Measurements from ENCODE around the gene FRMD4A.

Gene FRMD4A

GRCh38 chr10:13629116-13629515 lies 701.6 kb downstream of the FRMD4A start:
- no peak for DNase-seq

GRCh38 chr10:13628661-13629060 lies 702.1 kb downstream of the FRMD4A start:
- DNase-seq: no peak

GRCh38 chr10:13627459-13628310 lies 703.0 kb downstream of the FRMD4A start:
- DNase-seq: no peak

GRCh38 chr10:13624630-13625029 lies 706.1 kb downstream of the FRMD4A start:
- DNase-seq: no peak

- DNase-seq: no peak
Observed at GRCh38 chr10:13621931-13622330, 708.8 kb downstream of the FRMD4A start.

GRCh38 chr10:13617116-13617515 lies 713.6 kb downstream of the FRMD4A start:
- DNase-seq: no peak

- DNase-seq: no peak
Observed at GRCh38 chr10:13615650-13616300, 714.9 kb downstream of the FRMD4A start.

- DNase-seq: no peak
Observed at GRCh38 chr10:13614530-13615332, 716.0 kb downstream of the FRMD4A start.

- DNase-seq: no peak
Observed at GRCh38 chr10:13613519-13613918, 717.2 kb downstream of the FRMD4A start.

- no peak for DNase-seq
Observed at GRCh38 chr10:13612654-13613373, 717.9 kb downstream of the FRMD4A start.

GRCh38 chr10:13608246-13608853 lies 722.4 kb downstream of the FRMD4A start:
- no peak for DNase-seq

GRCh38 chr10:13604357-13605040 lies 726.2 kb downstream of the FRMD4A start:
- DNase-seq: no peak

- DNase-seq: no peak
Observed at GRCh38 chr10:13597909-13598308, 732.8 kb downstream of the FRMD4A start.

GRCh38 chr10:13594641-13595040 lies 736.1 kb downstream of the FRMD4A start:
- no peak for DNase-seq
